Measurements from ENCODE around the gene CIAPIN1.
A peak's percentile ranks its signal among the peaks of the same experiment; 100 is the strongest.

The CIAPIN1 gene

DNA sequence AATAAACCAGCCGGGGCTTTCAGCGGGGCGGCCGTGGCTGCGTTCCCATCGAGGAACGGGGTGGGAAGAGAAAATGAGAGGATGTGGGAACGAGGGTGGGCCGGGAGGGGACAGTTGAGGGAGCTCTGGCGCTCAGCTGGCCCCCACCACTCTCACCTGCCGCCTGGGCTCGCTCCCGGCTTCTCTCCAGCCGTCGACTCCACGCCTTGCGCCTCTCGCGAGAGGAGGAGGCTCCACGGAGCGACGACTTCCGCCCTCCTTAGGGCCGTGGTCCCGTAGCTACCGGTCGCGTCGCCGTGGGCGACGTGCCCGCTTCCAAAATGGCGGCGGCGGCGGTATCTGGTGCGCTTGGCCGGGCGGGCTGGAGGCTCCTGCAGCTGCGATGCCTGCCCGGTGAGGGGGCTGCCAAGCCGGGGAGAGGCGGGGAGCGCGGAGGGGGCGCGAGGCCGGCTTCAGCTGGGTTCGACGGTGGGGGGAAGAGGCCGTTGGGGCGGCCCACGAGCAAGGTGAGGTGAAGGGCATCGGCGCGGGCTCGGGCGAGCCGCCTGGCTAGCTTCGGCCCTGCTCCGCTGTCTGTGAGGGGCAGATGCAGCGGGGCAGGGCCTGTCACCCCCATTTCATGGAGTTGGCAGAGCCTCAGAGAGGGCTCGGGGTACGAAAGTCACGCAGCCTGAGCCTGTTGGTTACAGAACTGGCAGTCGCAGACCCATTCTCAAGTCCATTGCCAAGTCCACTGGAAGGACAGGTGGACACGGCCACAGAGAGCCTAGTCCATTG, at the start of gene CIAPIN1, which contains the start of gene COQ9:
Gene CIAPIN1 (minus strand): TSS at position 200 of the 777 bp plus-strand sequence. CDS start 6,457 bp downstream, outside the sequence.
Gene COQ9 (plus strand): TSS at position 294 of the 777 bp plus-strand sequence. CDS start 27 bp downstream, at position 321.
- peak; percentile 50 for DNase-seq

DNA sequence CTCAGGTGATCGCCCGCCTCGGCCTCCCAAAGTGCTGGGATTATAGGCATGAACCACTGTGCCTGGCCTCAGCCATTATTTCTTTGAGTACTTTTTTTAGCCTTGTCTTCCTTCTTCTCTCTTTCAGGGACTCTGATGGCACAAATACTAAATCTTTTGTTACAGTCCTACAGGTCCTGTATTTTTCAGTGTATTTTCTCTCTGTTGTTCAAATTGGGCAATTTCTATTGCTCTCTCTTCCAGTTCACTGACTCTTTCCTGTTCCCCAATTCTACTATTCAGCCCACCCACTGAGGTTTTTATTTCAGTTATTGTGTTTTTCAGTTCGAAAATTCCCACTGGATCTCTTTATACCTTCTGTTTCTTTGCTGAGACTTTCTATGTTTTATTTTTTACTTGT, 46.6 kb upstream of the CIAPIN1 start:
- DNase-seq, result no peak

DNA sequence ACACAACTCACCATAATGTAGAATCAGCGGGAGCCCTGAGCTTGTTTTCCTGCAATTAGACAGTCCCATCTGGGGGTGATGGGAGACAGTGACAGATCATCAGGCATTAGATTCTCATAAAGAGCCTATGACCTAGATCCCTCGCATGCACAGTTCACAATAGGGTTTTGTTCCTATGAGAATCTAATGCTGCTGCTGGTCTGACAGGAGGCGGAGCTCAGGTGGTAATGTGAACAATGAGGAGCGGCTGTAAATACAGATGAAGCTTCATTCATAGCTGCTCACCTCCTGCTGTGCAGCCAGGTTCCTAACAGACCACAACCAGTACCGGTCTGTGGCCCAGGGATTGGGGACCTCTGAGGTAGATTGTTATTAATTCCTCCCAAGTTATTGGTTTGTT, 42.0 kb upstream of the CIAPIN1 start:
- no peak for DNase-seq

DNA sequence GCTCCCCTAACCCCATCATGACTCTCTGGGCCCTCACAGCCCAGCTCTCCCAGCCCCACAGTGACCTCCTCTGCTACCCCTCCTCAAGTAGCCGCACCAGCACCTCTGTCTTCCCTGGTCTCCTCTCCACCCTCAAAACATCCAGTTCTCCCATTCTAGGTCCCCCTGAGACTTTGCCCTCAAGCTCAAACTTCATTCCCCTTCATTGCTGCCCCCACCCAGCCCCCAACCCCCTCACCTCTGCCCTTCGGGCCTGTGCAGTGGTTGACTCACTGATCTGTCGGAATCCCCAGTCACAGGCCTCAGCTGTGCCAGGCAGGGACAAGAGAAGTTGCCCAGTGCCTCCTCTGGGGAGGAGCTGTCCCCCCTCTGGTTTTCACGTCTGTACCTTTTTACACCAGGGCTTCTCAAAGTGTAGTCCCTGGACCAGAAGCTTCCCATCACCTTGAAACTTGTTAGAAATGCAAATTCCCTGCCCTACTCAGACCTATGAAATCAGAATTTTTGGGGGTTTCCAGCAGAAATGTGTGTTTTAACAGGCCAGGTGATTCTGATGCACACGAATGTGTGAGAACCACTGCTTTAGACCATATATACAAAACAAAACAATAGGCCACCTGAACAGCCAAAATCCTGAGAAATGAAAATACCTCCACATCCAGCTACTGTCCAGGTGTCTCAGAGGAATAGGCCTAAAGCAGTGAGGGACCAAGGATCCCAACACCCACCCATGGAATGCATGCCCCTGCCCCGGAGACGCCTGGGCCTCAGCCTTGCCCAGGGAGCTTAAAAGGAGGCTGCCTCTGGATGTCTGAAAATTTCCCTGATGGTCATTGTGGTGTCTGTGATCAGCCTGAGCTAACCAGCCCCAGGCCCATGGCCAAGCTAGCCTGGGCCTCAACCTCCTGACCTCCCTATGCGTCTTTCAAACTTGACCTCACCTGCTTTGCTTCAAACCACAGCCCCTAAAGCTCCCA, 40.0 kb upstream of the CIAPIN1 start:
- no peak for DNase-seq

DNA sequence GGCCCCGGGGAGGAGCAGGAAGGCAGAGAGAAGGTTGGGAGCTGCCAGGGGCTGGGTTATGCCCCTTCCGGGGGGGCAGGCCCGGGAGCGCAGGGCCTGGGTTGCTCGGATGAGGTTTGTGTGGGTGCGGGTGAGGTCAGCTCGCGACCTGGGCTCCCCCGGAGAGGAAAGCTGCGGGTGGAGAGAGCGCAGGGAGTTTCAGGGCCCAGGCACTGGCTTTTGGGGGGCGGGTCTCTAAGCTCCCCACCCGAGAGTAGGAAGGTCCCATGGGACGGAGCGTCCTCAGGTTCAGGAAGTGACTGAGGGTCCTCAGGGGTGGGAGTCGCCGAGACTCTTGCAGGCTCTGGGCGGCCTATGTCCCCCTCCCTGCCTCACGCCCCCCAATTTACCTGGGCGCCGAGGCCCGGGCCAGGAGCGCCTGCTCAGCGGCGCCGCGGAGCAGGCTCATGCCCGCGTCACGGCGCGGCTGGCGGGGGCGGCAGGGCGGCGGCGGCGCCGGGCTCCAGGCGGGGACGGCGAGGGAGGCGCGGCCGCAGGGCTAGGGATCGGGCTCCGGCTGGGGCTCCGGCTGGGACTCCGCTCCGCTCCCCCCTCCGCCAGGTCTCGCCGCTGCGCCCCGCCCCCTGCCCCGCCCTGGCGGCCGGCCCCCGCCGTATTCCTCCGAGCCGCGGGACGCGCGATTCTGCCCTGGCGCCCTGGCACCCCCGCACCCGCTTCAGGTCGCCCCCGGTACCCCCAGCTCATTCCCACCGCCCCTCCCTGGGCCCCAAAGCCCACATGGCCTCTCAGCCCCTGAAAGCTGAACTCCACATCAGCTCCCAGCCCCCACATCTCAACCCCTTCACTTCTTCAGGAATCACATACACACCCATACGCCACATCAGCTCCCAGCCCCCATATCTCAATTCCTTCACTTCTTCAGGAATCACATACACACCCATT, 39.0 kb upstream of the CIAPIN1 start, which contains the start of gene DOK4:
Gene DOK4 (minus strand): TSS at position 578 of the 942 bp plus-strand sequence. CDS start 6,986 bp downstream, outside the sequence.
- DNase-seq, result no peak

DNA sequence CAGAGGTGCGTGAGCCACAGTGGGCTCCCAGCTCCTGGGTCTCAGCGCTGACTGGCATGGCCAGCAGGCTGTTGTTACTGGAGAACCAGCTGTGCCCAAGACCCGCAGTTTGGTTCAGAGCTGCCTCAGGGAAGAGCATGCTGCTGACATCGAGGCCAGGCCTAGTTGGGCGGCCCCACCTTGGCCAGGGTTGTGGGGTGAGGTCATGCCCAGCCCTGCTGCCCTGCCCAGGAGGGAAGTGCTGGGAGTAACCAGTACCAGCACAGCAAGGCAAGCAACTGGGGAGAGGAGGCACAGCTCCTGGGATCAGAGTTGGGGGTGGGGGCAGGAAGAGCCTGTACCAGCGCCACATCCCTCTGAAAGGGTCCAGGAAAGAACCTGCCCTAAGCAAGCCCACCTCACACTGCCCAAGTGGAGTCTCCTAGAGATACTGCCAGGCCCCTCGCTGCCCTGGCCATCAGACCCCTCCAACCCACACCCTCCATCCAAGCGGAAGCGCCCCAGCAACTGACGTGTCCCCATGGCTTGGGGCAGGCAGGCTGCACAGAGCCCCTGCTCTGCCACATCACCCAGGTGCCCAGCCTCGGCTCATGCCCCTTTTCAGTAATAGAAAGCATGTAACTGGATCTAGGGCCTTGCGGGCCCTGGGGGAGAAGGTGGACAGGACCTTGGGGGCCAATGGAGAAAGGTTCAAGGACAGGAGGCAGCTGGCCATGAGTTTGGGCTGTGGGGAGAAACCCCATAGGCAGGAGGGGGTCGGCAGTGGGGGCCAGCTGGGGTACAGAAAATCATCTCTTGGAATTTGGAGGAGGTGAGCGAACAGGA, 38.1 kb upstream of the CIAPIN1 start:
- DNase-seq, result no peak

DNA sequence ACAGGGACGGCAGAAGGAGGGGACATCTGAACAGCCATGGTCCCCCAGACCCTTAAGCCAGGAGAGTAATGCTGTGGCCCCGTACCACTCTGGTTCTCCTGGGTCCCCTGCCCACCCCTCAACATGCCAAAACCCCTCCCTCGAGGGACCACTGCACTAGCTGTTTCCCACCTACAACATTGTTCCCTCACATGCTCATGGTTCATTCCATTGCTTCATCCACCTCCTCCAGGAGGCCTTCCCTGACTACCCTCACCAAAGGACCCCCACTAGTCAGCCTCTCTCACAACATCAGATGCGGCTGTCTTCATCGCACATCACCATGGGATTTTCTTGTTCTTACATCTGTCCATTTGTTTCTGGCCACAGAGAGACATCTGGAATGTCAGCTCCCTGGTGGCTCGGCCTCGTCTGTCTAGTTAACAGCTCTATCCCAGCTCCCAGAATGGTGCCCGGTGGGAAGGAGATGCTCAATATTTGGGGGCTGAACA, 37.4 kb upstream of the CIAPIN1 start:
- no peak for DNase-seq

DNA sequence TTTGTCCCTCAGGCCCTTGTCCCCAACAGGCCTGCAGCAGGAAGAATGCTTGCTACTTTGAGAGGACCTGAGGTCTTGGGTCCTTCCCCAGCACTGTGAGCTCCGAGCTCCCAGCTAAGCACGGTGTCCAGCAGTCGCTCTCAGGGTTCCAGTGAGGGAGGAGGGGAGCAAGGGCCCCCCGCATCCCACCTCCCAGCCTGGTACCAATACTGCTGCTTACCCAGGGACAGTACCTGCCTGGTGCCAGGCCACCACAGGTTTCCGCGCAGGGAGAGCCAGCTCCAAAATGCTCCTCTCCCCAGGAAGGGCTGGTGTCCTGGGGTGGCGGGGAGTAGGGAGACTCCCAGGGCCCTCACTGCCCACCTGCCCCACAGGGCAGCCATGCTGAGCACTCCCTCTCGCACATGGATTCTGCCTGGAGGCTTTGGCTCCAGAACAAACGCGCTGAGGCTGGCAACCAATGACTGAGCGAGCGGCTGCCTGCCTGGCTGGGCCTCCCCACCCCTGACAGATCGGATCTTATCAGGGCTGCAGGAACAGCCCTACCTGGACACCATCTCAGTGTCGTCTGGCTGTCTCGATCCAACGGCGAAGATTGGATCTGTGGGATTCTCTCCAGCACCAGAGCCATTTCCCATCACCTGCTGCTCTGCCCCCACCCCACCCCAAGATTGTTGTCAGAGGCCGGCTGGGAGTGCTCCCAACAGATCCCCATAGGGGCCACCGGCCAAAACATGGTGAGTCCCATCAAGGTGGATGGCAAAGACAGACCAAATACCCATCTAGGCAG, 36.7 kb upstream of the CIAPIN1 start:
- DNase-seq, result no peak

DNA sequence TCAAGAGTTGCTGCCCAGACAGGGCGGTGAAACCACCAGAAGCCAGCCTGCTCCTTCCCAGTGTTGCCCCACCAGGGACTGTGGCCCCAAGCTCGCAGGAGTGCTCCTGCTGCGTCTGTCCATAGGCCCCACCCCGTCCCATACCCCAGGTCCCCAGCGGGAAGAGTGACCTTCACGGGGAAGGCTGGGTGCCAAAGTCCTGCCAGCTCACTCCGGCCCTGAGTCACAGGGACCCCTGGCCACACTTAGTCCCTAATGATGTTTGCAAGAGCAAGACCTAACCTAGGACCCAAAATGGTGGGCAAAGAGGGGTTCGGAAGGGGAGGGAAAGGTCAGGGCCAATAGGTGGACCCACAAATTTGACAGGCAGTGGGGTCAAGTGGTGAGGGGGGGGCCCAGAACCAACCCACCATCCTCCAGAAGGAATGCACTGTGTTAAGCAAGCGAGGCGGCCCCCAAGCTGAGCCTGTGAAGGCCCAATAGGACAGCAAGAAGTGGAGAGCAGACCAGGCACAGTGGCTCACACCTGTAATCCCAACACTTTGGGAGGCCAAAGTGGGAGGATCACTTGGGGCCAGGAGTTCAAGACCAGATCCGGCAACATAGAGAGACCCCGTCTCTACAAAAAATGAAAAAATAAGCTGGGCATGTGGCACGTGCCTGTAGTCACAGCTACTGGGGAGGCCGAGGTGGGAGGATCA, 35.8 kb upstream of the CIAPIN1 start:
- DNase-seq, result no peak

DNA sequence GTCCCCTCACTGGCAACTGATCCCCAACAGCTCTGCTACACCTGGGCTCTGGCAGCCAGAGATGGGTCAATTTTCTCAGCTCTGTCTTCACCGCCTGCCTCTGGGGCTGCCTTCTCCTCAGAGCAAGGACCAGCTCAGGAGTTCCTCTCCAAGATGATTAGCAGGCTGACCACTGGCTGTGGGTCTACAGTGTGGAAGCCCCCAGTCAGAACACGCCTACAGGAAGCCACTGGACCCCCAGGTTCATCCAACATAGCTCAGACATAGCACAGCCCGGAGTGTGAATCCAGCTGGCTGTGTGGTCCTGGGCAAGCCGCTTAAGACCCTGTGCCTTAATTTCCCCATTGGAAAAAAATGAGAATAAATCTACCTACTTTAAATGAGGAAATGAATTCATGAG, 34.2 kb upstream of the CIAPIN1 start:
- no peak for DNase-seq

DNA sequence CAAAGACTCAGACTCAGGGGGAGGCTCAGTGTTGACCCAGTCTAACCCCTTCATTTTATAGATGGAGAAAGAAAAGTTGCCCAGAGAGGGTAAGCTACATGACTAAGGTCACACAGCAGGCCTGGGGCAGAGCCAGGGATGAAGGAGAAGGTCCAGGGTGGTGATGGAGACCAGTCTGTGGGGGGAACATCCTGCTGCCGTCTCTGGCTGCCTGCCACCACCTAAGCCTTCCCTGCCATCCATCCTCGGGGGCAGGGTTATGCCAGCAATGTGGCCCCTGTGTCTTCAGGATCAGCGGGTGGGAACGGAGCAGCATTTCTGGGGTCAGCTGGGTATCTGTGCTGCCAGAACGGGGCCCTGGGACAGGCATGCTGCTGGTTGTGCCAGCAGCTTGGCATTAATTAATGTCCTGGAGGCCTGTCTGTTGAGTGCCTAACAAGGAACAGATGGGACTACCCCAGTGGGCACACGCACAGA, 33.6 kb upstream of the CIAPIN1 start:
- no peak for DNase-seq

DNA sequence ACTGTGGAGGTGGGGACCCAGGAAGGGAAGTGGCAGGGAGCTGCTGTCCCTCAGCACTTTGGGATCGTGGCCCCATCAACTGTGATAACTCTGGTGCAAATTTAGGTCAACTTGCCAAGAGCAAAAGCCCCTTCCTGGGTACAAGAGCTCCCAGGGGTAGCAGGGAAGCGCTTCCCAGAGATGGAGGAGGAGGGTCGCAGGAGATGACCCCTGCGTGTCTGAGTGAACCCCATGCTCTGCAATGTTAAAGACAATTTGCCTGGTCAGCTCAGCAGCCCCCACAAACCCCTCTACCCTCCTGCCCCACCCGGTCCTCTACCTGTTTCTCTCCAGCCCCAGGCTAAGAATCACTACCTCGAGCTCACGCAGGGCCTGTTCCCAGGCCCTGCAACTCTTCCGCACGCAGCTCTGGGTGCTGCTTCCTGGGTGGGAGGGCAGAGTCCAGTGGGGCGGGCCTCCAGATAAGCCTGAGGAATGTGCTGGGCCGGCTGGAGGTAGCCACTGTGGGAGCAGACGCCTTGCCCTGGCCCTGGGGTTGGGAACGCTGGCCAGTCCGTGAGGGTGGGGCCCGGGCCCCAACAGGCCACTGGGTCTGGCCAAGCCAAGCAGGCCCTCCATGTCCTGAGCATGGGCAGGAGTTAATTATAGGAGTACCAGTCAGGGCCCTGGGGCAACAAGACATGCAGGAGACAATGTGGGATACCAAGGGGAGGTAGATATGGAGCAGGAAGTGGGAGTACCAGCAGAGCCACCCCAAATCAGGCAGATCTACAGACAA, 33.0 kb upstream of the CIAPIN1 start:
- no peak for DNase-seq

DNA sequence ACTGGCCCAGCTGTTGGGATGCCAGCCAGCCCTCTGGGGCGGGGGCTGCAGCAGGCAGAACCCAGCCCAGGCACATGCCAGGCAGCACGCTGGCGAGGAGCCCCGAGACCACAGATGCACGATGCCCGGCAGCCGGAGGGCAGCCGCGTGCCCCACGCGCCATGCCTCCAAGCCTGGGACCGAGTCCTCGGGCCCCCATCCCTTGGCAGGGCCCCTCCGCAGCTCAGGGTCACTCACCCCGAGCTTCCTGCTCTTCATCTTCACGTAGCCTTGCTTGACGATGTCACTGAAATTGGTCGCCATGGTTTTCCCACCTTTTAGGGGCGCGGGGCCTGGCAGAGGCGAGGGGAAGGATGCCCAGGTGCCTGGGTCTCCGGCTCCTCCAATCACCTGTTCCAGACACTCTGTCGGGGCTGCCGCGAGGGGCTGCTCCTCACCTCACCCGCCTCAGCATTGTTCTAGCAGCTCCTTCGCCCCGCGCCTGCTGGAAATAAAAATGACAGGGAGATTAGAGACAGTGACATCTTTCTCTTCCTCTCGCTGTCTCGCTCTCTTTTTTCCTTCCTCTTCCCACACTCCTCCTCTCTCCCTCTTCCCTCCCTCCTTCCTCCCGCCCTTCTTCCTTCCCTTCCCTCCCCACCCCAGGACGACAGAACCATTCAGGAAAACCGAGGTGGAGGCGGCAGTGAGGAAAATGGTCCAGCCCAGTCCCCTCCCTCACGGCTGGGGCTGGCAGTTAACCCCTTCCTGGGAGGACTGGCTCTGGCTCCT, 32.2 kb upstream of the CIAPIN1 start:
- peak; percentile 17 for DNase-seq

DNA sequence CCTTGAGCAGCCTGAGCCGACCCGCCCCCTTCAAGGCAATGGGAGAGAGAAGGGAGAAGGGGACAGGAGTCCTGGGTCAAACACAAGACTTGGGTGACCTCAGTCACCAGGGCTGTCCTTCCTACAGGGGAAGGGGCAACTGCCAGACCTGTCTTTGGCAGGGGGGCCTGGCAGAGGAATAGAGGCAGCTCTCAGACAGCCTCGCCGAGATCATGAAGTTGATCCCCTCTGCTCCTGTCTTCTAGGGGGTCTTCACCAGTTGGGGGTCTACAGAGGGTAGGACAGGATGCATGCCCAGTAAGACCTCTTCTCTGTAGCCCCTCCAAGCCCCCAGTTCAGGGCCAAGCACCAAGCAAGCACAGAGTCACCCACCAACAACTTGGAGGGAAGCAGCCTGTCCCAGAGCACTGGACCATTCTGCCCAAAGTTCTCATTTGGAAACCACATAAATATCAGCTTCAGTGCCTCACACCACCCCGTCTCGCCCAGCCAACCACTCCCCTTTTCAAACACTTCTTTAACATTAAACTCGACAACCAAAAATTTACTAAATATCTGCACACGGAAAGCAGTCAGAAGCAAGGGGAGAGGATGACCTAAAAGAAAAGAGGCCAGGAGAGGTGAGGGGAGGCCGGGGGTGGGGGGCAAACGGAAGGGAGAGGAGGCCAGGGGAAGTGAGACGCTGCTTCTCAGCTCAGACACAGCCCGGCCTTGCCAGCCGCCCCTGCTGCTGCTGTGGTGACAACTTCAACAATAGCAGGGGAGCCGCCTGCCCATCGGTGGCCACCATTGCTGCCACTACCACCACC, 31.4 kb upstream of the CIAPIN1 start:
- no peak for DNase-seq

DNA sequence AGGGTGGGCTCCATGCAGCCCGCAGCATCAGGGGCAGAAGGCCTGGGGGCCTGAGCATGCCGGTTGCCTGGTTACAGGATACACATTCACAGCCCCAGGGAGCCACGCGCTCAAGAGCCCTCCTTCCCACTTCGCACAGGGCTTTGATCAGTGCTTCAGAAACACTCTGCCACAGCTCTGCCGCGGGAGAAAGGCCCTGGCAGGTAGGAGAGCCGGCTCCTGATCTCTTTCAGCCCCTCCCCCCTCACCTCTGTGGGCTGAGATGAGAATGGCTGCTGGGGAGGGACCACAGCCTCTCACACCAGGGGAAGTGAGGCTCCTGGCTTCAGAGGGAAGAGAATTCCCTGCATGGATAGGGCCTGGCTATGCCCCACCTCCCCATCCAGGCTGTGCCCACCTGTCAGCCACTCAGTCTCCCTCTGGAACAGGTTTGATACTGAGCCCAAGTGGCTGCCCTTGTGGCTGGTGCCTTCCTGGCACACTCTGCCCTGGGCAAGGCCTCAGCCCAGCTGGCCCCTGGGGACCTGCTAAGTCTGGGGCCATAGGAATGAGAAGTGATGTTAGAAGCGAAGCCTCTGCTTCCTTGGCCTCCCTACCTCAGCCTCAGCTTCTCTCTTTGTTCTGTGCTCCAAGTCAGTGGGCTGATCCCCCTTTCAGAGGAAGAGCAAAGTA, 30.5 kb upstream of the CIAPIN1 start:
- no peak for DNase-seq
